Left lung (tissue), 10 donors: Measurements from ENCODE around the gene LAMA1. TPM values are rescaled to one million over a fixed set of nuclear protein-coding genes. Genes with fewer than 3 reads are reported as not detected.

ENCODE experiments used
- ATAC-seq: fragments of 200-7000 bp; cut with Tn5 transposase; one replicate; pipeline ENCODE4 v1.9.1; 2020; ENCODE audit warnings: moderate library complexity
- DNase-seq, 4 donors: peaks; one replicate each; pipeline ENCODE4 v3.0.0-alpha.2; 2013 to 2020
- H3K27ac ChIP-seq, 2 donors: fragments of 200-600 bp; sonication (generic) in 1 of 2; one replicate each; pipeline versions ENCODE4 v1.5.0 to v1.8.0; 2020 to 2021
- H3K27me3 ChIP-seq, 2 donors: fragments of 200-600 bp; sonication (generic) in 1 of 2; one replicate each; pipeline versions ENCODE4 v1.5.0 to v1.8.0; 2020 to 2021
- H3K36me3 ChIP-seq, 2 donors: fragments of 200-600 bp; sonication (generic) in 1 of 2; one replicate each; pipeline versions ENCODE4 v1.5.0 to v1.8.0; 2020 to 2021
- H3K4me1 ChIP-seq, 2 donors: fragments of 200-600 bp; one replicate each; pipeline ENCODE4 v1.8.0; 2021
- H3K4me3 ChIP-seq, 2 donors: fragments of 200-600 bp; sonication (generic) in 1 of 2; one replicate each; pipeline versions ENCODE4 v1.5.0 to v1.8.0; 2020 to 2021; ENCODE audit warnings: mild to moderate bottlenecking in 1 of 2
- H3K9me3 ChIP-seq, 2 donors: fragments of 200-600 bp; sonication (generic) in 1 of 2; one replicate each; pipeline versions ENCODE4 v1.5.0 to v1.8.0; 2020 to 2021
- intact Hi-C, 2 donors: fragments of 100-400 bp; cut with DNase I; formaldehyde crosslinking; loops; one replicate each; pipeline versions ENCODE4 v1.11.2 to v1.14.2; 2022
- polyA plus RNA-seq, 6 donors: library from polyadenylated mRNA; unstranded; fragments of 120-200 nt; gene quantifications; one replicate each; pipeline ENCODE4 v1.2.1, GENCODE V29; 2013; ENCODE audit not compliant: insufficient read length in 6 of 6
- total RNA-seq, 2 donors: library from RNA; stranded (reverse); fragmentation: NEBNext Ultra II Directional; extraction: Animal tissue kit (Norgen Biotek cat#: 25700); gene quantifications; one replicate each; pipeline ENCODE4 v1.2.1, GENCODE V29; 2021
- TF ChIP-seq, protein P1 (sequence below), 2 donors: fragments of 200-600 bp; sonication (generic) in 1 of 2; IDR thresholded peaks; one replicate each; pipeline versions ENCODE4 v1.5.0 to v1.8.0; 2021; ENCODE audit warnings: antibody characterized with exemption in 2 of 2
- donor health status: DM: no; HTN: yes; CAD: no.
- donor health status: DM: no; HTN: no; CAD: no.

Gene LAMA1
- total and polyA plus RNA-seq, 8 donors = 2.4 to 22.9 (median 11.6) TPM

DNA sequence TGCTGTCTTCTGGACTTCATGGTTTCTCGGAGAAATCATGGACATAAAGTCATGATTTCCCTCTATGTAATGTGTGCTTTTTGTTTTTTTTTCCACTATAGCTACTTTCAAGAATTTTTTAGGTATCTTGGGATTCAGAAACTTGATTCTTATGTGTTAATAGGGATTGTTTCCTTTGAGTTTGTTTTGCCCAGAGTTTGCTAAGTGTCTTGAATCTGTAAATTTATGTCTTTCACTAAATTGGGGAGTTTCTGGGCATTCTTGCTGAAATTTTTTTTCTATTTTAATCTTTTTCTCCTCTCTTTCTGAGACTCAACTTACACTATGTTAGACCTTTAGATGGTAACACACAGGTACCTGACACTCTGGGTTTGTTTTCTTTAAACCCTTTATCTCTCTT is 182.7 kb downstream of the LAMA1 start:
- intact Hi-C loops = no loop called here
- no peak overlapping the region for H3K4me3 ChIP-seq
- H3K9me3 ChIP-seq = no peaks in the 10 kb centered on the region
- H3K27me3 ChIP-seq = no peaks in the 10 kb centered on the region
- H3K27ac ChIP-seq = no peak overlapping the region
- H3K4me1 ChIP-seq = no peaks in the 10 kb centered on the region
- ATAC-seq = no peak
- H3K36me3 ChIP-seq = no peaks in the 10 kb centered on the region
- TF ChIP-seq, protein P1, sequence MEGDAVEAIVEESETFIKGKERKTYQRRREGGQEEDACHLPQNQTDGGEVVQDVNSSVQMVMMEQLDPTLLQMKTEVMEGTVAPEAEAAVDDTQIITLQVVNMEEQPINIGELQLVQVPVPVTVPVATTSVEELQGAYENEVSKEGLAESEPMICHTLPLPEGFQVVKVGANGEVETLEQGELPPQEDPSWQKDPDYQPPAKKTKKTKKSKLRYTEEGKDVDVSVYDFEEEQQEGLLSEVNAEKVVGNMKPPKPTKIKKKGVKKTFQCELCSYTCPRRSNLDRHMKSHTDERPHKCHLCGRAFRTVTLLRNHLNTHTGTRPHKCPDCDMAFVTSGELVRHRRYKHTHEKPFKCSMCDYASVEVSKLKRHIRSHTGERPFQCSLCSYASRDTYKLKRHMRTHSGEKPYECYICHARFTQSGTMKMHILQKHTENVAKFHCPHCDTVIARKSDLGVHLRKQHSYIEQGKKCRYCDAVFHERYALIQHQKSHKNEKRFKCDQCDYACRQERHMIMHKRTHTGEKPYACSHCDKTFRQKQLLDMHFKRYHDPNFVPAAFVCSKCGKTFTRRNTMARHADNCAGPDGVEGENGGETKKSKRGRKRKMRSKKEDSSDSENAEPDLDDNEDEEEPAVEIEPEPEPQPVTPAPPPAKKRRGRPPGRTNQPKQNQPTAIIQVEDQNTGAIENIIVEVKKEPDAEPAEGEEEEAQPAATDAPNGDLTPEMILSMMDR (IDR thresholded peaks at IDR 0.05) = no peak
- DNase-seq = no peak

DNA sequence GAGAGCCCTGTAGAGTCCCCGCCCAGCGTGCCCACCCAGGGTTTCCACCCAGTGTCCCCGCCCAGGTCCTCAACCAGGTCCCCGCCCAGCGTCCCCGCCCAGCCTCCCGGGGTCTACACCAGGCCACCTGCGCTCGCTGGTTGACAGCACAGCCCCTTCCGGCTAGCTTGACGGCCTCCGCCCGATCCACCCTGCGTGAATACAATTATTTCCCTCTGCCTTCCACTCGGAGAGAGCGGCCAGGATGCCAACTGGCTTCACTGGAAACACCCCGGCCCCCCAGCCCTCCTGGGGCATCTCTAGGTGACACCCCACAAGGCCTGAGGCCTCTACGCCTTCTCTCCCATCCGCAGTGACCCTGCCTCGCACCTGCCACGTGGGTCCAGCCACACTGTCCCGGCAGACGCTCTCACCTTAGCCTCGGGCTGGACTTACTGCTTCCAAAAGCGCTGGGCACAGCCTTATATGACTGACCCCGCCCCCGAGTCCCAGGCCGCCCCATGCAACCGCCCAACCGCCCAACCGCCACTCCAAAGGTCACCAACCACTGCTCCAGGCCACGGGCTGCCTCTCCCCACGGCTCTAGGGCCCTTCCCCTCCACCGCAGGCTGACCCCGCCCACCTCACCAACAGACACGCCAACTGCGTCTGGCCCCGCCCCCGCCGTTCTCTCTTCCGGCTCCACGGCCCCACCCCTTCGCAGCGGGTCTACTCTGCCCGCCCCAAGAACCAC is 188.1 kb downstream of the LAMA1 start:
- Histone ChIP-seq H3K36me3 (no peaks in the 10 kb centered on the region), H3K4me1 (no peaks in the 10 kb centered on the region), H3K9me3 (no peaks in the 10 kb centered on the region), H3K27me3 (no peaks in the 10 kb centered on the region), H3K4me3 (no peak overlapping the region), H3K27ac (no peak overlapping the region)
- ATAC-seq (no peak), DNase-seq (peak in 1 of 4 donors; percentile 82)
- intact Hi-C loops = loop anchor here in 1 of 2 donors (10.0 kb wide), 1 partner anchor 245 kb away; no protein-coding TSS in a partner anchor
- TF ChIP-seq, protein P1 (IDR thresholded peaks at IDR 0.05) = no peak

DNA sequence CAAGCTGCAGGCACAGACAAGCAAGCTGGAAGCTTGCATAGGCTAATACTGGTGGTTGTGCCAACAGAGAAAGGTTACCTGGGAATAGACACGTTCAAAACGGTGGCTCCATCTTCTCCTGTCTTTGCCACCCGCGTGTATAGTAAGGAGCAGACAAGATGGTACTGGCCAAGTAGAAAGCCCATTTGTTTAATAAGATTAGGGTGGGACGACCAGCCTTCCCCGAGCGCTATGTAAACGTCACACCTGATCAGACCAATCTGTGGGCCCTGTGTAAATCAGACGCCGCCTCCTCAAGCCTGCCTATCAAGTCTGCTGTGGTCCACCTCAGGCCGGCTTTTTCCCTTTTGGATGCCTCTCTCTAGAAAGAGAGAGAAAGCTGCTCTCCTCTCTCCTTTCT is 189.2 kb downstream of the LAMA1 start:
- intact Hi-C loops = loop anchor here in 1 of 2 donors (10.0 kb wide), 1 partner anchor 246 kb away; no protein-coding TSS in a partner anchor
- DNase-seq (no peak), ATAC-seq (no peak)
- TF ChIP-seq, protein P1 (IDR thresholded peaks at IDR 0.05) = no peak
- Histone ChIP-seq H3K36me3 (no peaks in the 10 kb centered on the region), H3K4me1 (no peaks in the 10 kb centered on the region), H3K27me3 (no peaks in the 10 kb centered on the region), H3K9me3 (no peaks in the 10 kb centered on the region), H3K4me3 (no peak overlapping the region), H3K27ac (no peak overlapping the region)

DNA sequence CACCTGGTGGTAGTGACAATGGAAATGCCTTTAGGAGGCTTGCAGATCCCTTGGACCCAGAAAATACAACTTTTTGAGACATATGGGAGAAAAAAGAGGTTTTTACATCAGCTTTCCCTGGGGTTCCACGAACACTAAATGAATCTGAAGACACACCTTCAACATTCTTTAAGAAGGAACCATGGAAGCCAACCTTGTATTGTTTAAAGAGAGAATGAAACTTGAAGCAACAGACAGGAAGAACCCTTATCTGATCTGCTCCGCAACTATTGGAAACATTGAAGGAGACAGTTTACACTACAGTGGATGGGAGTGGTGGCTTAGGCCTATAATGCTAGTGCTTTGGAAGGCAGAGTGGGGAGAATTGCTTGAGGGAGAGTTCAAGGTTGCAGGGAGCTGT is 190.4 kb downstream of the LAMA1 start:
- intact Hi-C loops = loop anchor here in 1 of 2 donors (10.0 kb wide), 1 partner anchor 248 kb away; no protein-coding TSS in a partner anchor
- Histone ChIP-seq H3K36me3 (no peaks in the 10 kb centered on the region), H3K4me3 (no peak overlapping the region), H3K27me3 (no peaks in the 10 kb centered on the region), H3K27ac (no peak overlapping the region), H3K4me1 (no peaks in the 10 kb centered on the region), H3K9me3 (no peaks in the 10 kb centered on the region)
- TF ChIP-seq, protein P1 (IDR thresholded peaks at IDR 0.05) = no peak
- ATAC-seq (no peak), DNase-seq (no peak)

DNA sequence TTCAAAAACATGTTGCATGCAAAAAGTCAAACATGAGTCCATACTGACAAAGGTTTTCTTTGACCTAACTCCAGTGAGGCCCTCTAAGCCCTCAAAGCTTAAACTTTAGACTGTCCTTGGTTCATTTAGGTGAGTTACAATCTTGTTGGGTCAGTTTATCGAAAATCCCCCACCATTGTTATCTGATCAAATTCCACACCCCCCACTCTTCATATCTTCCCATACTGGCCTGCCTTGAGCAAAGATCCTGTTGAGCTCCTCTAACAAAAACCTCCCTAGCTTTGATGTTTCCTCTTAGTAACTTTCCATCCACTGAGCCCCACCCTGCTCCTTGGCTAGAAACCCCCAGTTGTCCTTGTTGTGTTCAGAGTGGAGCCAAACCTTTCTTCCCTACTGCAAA is 194.4 kb downstream of the LAMA1 start:
- H3K27me3 ChIP-seq = no peaks in the 10 kb centered on the region
- no peak overlapping the region for H3K27ac ChIP-seq
- DNase-seq (no peak), ATAC-seq (no peak)
- intact Hi-C loops = loop anchor here in 1 of 2 donors (10.0 kb wide), 1 partner anchor 252 kb away; no protein-coding TSS in a partner anchor
- H3K4me3 ChIP-seq = no peak overlapping the region
- TF ChIP-seq, protein P1 (IDR thresholded peaks at IDR 0.05) = no peak
- no peaks in the 10 kb centered on the region for H3K9me3 ChIP-seq
- H3K36me3 ChIP-seq = no peaks in the 10 kb centered on the region
- H3K4me1 ChIP-seq = no peaks in the 10 kb centered on the region
